Mucosa of descending colon (tissue), 3 donors: ENCODE data around the gene ZMIZ1. TPM values are rescaled to one million over a fixed set of nuclear protein-coding genes. Genes with fewer than 3 reads are reported as not detected.

Source experiments
- ATAC-seq: fragments of 200-7000 bp; cut with Tn5 transposase; one replicate; pipeline ENCODE4 v1.9.1; 2020; ENCODE audit warnings: mild to moderate bottlenecking, moderate library complexity
- DNase-seq, 3 donors: peaks; one replicate each; pipeline ENCODE4 v3.0.0-alpha.2; 2020
- H3K36me3 ChIP-seq: fragments of 200-600 bp; one replicate; pipeline ENCODE4 v1.8.0; 2021; ENCODE audit warnings: low read depth, mild to moderate bottlenecking
- H3K4me1 ChIP-seq: fragments of 200-600 bp; one replicate; pipeline ENCODE4 v1.8.0; 2021; ENCODE audit warnings: low read depth, mild to moderate bottlenecking
- H3K4me3 ChIP-seq: fragments of 200-600 bp; one replicate; pipeline ENCODE4 v1.8.0; 2021; ENCODE audit warnings: mild to moderate bottlenecking
- H3K9me3 ChIP-seq: fragments of 200-600 bp; one replicate; pipeline ENCODE4 v1.8.0; 2021; ENCODE audit warnings: mild to moderate bottlenecking
- intact Hi-C, 2 donors: fragments of 100-400 bp; cut with DNase I in 1 of 2; cut with micrococcal nuclease in 1 of 2; formaldehyde crosslinking; loops; one replicate each; pipeline versions ENCODE4 v1.11.0 to v1.11.1; 2022; cut with DNase I, micrococcal nuclease
- total RNA-seq, 3 donors: library from RNA; stranded (reverse); fragmentation: NEBNext Ultra II Directional in 2 of 3; extraction: Animal tissue kit (Norgen Biotek cat#: 25700) in 2 of 3; gene quantifications; one replicate each; pipeline versions ENCODE4 v1.2.1 to v1.2.4, GENCODE V29; 2021 to 2023
- TF ChIP-seq, protein P1 (sequence below): fragments of 200-600 bp; IDR thresholded peaks from one replicate; pipeline ENCODE4 v1.8.0; 2022; ENCODE audit warnings: antibody characterized with exemption, mild to moderate bottlenecking
- donor health status: DM: no; HTN: no; CAD: no; lungs with moderate emphysema.
- donor health status: DM: no; HTN: no; CAD: no.
- donor health status: DM: no; HTN: yes; CAD: no.

The ZMIZ1 gene
- total RNA-seq, 3 donors from 2014 or later = 61.4 to 103 (median 89.1) TPM

DNA sequence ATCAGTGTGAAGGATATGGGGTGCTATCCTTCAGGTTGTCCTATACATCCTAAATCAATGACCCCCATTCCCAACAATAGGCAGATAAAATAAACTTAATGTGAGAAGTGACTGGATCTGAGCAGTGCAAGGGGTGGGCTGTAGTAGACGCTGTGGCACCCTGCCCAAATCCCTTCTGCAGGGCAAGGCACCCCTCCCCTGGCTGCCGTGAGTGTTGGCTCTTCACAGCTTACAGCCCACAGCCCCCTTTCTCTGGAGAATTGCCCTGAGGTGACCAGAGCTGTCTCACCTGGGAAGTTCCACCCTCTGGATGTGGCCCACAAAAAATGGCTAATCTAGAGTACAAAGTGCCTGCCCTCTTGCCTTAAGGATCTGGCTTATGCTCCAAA, 252.7 kb downstream of the ZMIZ1 start:
- TF ChIP-seq, protein P1, sequence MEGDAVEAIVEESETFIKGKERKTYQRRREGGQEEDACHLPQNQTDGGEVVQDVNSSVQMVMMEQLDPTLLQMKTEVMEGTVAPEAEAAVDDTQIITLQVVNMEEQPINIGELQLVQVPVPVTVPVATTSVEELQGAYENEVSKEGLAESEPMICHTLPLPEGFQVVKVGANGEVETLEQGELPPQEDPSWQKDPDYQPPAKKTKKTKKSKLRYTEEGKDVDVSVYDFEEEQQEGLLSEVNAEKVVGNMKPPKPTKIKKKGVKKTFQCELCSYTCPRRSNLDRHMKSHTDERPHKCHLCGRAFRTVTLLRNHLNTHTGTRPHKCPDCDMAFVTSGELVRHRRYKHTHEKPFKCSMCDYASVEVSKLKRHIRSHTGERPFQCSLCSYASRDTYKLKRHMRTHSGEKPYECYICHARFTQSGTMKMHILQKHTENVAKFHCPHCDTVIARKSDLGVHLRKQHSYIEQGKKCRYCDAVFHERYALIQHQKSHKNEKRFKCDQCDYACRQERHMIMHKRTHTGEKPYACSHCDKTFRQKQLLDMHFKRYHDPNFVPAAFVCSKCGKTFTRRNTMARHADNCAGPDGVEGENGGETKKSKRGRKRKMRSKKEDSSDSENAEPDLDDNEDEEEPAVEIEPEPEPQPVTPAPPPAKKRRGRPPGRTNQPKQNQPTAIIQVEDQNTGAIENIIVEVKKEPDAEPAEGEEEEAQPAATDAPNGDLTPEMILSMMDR = no peak
- ATAC-seq (no peak), DNase-seq (peak in 1 of 3 donors; percentile 22)
- H3K36me3 ChIP-seq = no peaks in the 10 kb centered on the region
- H3K4me1 ChIP-seq = peaks cover 22% of the 10 kb centered on the region
- H3K9me3 ChIP-seq = no peaks in the 10 kb centered on the region
- intact Hi-C loops = no loop called here
- no peak overlapping the region for H3K4me3 ChIP-seq

DNA sequence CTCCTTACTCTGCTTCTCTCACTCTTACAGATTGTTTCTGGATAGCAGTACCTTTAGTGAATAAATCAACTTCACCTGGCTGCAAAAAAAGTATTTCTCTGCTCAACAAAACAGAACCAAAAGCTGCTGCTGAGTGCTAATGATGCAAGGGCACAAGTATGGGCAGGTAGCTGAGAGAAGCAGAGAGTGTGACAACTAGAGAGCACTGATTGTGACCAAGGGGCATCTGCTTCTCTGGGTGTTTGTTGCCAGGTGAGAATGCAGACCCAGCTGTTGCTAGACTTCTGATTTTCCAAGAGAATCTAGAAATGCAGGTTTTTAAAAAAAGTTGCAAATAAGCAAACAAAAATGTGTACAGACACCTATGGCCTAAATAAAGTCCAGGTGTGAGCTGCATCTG, 253.2 kb downstream of the ZMIZ1 start:
- H3K4me3 ChIP-seq = no peak overlapping the region
- H3K4me1 ChIP-seq = peaks cover 19% of the 10 kb centered on the region
- no peaks in the 10 kb centered on the region for H3K36me3 ChIP-seq
- TF ChIP-seq, protein P1 = no peak
- DNase-seq (no peak), ATAC-seq (no peak)
- intact Hi-C loops = no loop called here
- H3K9me3 ChIP-seq = no peaks in the 10 kb centered on the region

DNA sequence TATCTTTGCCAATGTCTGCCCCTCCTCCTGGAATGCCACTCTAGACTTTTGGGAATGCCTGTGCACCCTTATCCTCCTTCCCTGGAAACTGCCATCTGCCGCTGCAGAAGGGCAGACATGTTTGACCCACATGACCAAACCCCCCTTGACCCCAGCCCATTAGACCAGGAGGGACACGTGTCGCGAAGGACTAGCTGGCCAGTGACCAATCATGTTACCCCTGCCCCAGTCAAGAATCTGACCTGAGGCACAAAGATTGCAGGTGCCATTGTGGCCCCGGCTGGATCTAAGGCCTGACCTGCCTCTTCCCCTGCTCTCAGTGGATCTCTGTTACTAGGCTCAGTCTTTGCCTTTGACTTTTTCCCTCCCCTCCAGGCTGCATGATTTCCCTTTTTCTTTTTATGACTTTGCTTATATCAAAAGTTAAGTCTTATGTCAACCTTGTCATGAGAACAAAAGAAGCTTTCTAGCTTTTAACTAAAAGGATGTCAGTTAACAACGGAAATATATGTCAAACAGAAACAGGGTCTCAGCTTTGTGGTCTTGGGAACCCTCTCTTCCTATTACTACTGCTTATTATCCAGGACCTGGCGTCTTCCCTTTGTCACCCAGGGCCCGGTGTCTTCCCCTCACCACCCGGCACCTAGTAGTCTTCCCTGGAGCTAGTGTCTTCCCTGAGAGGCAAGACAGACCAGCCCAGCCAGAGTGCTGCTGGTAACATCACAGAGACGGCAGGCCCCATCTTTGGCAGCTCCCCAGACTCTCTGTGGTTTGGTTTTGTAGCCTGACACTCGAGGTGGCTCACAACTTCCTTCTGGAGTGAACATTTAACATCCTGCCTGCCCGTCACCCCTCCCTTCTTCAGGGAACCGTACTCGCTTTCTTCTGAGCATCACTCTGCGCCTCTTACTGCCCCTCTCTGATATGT, 254.1 kb downstream of the ZMIZ1 start:
- peak; percentile 59 to 78 (median 75) for DNase-seq
- ATAC-seq = peak; percentile 72
- TF ChIP-seq, protein P1 = no peak
- H3K9me3 ChIP-seq = no peaks in the 10 kb centered on the region
- no peaks in the 10 kb centered on the region for H3K36me3 ChIP-seq
- intact Hi-C loops = no loop called here
- no peak overlapping the region for H3K4me3 ChIP-seq
- peaks cover 13% of the 10 kb centered on the region for H3K4me1 ChIP-seq

DNA sequence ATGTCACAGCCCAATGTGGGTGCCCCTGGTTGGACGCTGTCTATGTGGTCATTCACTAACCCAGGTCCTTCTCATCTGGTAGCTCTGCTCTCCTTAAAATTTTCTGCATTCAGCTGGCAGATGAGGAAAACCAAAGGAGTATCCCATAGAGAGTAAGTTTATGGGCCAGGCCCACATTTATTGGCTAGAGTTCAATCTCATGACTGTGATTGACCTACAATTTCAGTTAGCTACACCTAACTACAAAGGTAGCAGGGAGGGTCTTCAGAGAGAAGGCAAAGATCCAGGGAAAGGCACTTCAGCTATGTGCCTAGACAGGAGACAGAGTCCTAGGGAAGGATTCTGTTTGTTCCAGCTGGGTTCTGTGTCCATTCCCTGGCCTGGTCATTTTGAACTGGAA, 254.8 kb downstream of the ZMIZ1 start:
- intact Hi-C loops = no loop called here
- ATAC-seq = peak; percentile 59

DNA sequence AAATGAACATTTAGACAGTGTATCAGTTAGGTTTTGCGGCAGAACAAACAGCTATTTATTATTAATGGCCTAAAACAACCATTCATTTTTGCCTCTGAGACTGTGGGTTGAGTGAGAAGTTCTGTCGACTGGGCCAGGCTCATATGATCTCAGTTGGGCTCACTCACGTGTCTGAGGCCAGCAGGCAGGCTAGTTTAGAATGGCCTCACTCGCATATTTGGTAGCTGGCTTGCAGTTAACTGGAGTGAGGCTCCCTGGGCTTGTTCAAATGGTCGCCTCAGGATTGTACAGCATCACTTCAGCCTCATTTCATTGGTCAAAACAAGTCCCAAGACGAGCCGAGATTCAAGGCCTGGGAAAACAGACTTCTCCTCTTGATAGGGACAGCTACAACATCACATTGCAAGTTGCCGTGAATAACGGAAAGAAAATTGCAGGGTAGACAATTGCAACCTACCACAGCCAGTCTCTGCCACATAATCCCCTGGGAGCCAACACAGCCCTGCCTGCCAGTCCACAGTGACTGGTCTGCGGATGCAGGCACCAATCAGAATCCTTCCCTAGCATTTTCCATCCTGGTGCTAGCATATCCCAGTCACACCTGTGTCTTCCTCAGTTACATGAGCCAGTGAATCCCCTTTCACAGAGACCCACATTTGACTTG, 255.4 kb downstream of the ZMIZ1 start:
- ATAC-seq = no peak

More for the DNA sequence above, 254.8 kb downstream of the ZMIZ1 start:
- Histone ChIP-seq H3K4me3 (no peak overlapping the region), H3K36me3 (no peaks in the 10 kb centered on the region), H3K4me1 (peaks cover 13% of the 10 kb centered on the region), H3K9me3 (no peaks in the 10 kb centered on the region)
- no peak for DNase-seq
- TF ChIP-seq, protein P1 = no peak

More for the DNA sequence above, 255.4 kb downstream of the ZMIZ1 start:
- Histone ChIP-seq H3K4me3 (no peak overlapping the region), H3K4me1 (peaks cover 13% of the 10 kb centered on the region), H3K36me3 (no peaks in the 10 kb centered on the region), H3K9me3 (no peaks in the 10 kb centered on the region)
- DNase-seq = peak in 1 of 3 donors; percentile 29
- TF ChIP-seq, protein P1 = no peak
- intact Hi-C loops = no loop called here
